ENCODE data around the gene ZNF729.
"Not testable (repeated sequence)": the region's sequence is repeated elsewhere in the genome, so short reads cannot be mapped to it uniquely, and the experiment has no call there.

Gene ZNF729

DNA sequence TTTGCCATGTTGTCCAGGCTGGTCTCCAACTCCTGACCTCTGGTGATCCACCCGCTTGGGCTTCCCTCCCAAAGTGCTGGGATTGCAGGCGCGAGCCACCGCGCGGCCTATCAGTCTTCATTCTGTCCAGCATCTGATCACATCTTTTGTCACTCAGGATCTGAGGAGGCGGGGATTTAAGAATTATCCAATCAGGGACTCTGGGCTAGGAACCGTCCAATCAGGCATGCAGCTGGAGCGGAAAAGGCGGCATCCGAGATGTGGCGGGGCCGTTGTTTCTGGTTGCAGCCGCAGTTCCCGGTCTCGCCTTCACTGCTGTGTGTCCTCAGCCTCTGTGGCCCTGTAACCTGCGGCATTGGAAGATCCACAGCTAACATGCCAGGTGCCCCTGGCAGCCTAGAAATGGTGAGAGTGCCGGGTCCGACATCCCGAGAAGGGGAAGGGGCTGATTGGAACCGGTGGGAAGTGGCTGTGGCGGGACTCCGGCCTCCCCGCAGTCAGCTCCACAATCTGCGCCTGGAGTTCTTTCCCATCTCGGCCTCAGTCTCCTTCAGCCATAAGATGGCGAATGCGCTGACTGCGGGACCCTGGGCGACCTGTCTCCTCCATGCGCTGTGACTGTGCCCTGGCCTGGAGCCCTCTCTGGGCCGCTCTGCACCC lies at the start of gene ZNF729:
ZNF729 (plus strand) TSS at position 291 of the 660 bp plus-strand sequence; CDS start at position 376, 85 bp downstream.
- no peak for DNase-seq

DNA sequence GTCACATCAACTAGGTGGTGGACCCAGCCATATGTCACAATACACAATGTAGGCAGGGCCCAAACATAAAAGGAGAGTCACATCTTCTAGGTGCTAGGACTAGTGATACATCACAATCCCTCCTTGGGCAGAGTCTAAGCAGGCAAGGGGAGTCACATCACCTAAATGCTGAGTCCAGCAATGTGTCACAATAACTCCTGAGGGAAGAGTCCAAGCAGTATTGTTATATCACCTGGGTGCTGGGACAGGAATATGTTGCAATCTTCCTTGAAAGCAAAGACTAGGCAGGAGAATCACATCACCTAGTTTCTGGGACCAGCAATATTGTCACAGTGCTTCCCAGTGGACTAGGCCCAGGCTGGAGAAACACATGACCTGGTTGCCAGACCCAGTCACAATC lies 29.4 kb upstream of the ZNF729 start:
- no peak for DNase-seq

DNA sequence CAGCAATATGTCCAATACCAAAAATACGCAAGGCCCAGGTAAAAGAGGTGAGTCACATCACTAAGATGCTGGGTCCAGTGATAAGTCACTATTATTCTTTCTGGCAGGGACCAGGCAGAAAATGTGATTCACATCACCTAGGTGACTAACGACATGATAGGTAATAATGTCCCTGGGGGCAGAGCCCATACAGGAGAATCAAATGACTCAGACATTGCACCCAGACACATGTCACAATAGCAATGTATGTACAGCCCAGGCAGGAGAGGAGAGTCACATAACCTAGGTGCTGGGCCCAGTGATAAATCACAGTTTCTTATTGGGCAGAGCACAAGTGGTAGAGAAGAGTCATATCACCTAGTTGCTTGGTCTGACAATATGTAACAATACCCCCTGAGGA lies 28.9 kb upstream of the ZNF729 start:
- DNase-seq: no peak

DNA sequence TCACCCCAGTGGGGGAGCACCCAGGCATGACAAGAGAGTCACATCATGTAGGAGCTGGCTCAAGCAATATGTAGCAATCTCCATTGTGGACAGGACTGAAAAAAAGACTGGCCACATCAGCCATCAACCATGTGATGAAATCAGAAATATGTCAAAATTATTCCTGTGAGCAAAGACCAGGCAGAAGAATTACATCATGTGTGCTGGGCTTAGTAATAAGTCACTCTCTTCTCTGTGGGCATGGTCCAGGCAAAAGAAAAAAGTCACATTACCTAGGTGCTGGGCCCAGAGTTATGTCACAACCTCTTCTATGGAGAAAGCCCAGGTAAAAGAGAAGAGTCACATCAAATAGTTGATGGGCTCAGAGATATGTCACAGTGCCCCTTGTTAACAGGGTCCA lies 28.3 kb upstream of the ZNF729 start:
- no peak for DNase-seq

DNA sequence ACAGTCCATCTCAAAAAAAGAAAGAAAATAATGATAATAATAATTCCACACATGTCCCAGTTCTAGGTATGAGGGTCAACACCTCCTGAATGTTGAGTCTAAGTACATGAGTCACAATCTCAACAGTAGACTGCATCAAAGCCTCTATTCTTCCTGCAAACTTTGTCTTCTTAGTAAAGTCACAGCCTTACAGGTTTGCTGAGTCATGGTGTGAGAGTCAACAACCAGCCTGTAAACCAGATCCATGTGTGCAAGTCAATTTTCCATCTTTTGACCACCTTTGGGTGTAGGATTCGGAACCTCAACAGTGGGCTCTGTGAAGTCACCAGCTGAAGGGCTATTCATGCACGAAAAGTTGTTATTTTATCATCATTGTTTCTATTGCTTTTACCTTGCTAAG lies 25.7 kb upstream of the ZNF729 start:
- no peak for DNase-seq

DNA sequence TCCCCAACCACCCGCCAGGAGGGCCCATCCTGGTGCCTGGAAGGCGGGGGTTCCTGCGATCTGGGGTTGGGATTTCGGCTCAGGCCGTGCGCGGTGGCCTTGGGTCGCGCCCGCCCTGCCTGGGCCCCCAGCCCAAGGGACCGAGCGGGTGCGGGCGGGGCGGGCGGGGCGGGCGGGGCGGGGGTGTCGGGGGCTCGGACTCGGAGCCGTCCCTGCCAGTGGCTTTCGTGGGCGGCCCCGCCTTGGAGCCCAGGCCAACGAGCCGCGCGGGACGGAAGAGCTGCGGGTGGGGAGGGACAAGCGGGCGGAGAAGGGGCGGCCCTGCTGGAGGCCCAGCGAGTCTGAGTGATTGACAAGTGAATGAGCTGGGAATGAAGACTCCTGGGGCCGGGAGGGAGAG lies 24.6 kb upstream of the ZNF729 start:
- DNase-seq: no peak

DNA sequence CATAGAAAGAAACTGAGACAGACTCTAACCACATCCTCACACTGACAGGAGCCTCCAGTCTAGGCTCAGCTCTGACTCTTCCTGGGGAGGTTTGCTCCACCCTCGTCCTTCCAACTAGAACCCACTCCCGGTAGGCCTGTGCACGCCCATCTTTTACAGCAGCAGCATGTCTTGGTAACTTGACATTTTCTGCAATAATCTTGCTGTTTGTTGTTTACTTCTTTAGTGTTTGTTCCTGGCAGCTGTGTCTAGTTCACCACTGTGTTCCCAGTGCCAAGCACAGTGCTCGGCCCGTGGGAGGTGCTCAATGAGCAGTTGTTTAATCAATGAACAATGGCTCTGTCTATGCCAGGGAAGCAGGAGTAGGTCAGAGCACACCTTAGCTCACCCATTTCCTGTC lies 23.1 kb upstream of the ZNF729 start:
- DNase-seq: no peak

DNA sequence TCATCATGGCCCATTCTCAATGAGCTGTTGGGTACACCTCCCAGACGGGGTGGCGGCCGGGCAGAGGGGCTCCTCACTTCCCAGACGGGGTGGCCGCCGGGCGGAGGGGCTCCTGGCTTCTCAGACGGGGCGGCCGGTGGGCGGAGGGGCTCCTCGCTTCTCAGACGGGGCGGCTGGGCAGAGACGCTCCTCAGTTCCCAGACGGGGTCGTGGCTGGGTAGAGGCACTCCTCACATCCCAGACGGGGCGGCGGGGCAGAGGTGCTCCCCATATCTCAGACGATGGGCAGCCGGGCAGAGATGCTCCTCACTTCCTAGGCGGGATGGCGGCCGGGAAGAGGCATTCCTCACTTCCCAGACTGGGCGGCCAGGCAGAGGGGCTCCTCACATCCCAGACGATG lies 35.3 kb downstream of the ZNF729 start:
- DNase-seq: not testable (repeated sequence)

DNA sequence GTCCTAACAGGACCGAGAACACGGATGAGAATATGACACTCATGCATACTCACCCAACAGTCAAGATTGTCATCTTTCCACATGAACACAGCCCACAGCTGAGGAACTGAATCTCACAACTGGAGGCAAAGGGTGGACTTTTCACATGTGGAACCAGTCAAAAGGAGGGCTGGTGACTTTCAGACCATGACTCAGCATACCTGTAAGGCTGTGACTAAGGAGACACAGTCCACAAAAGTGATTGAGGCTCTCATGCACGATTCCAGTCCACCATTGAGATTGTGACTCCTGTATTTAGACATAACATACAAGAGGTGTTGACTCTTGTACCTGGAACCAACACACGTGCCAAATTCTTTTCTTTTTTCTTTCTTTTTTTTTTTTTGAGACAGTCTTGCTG lies 40.0 kb downstream of the ZNF729 start:
- DNase-seq: no peak

DNA sequence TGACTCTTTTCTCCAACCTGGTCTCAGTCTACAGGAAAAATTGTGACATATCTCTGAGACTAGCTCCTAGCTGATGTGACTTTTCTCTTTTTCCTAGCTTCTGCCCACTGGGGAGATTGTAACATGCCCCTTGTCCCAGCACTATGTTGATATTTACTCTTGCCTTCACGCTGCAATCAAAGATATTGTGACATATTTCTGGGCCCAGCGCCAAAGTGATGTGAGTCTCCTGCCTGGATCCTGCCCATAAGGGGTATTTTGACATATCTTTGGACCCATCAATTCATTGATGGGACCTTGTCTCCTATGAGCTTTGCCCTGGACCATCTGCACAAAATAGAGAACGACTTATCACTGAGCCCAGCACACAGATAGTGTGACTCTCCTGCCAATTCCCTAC lies 41.1 kb downstream of the ZNF729 start:
- no peak for DNase-seq

DNA sequence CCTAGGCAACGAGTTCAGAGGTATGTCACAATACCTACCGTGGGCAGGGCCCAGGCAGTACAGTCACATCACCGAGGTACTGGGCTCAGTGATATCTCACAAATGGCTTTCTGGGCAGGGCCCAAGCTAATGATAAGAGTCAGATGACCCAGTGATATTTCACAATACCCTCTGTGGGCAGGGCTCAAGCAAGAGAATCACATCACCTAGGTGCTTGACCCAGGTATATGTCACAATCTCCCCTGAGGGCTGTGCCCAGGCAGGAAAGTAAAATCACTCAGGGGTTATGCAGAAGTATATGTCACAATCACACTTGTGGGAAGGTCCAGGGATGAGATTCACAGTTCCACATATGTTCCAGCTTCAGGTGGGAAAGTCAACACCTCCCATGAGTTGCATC lies 45.3 kb downstream of the ZNF729 start:
- DNase-seq: no peak

DNA sequence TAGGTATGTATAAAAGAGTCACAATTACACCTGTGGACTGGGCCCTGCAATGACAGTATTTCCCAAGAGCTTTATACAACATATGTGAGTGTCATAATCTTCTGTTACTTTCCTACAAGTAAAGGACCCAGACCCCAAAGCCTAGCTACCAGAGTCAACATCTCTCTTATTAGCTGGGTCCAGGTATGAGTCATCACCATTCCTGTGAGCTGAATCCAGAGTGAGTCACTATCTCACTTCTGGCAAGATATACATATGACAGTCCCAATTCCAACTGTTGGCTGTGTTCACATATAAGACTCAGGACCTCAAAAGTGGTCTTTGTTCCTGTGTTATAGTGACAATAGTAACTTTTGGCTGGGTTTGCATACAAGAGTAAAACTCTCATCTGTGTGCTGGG lies 46.7 kb downstream of the ZNF729 start:
- no peak for DNase-seq

DNA sequence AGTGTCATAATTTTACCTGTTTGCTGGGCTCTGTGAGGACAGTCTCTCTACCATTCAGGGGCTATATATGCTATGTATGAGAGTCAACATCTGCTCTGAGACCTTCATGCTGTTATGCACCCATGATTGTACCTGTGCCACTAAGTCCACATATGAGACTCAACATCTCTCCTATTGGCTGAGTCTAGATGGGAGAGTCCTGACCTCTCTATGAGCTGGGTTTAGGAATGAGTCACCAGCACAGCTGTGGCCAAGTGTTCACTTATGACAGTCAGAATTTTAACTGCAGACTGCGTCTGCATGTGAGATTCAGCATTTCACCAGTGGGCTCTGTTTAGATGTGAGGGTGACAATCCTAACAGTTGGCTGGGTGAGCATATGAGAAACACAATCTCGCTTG lies 49.5 kb downstream of the ZNF729 start:
- DNase-seq: no peak

DNA sequence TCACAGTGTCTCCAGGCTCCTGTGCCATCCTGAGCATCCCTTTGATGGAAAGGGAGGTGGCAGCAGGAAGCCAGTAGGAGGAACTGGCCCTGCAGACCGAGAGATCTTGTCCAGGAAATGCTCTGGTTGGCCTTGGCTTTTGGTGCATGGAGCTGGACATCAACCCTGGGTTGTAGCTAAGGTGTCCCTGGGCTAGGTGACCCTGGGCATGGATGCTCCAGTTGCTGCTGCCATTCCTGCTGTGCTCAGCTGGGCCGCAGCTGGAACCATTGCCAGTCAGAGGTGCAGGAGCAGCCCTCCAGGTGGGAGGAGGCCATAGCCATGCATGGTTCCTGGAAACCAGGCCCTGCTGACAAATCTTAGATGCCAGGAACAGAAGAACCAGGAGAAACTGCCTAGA lies 68.4 kb downstream of the ZNF729 start:
- DNase-seq: no peak

All from activated CD4-positive, alpha-beta T cell treated with anti-CD3 and anti-CD28 coated beads, Interleukin-2, amount 50 U/mL, for 4 hours (primary cell).